GM21717 (cell line): ENCODE measurements around the gene CA10.

Experiments
- ATAC-seq: cut with Tn5 transposase; IDR thresholded peaks from one replicate; pipeline ENCODE4 v1.9.1; 2021; ENCODE audit warnings: mild to moderate bottlenecking, moderate library complexity; ENCODE audit not compliant: unreplicated experiment

CA10 gene

GRCh38 chr17:51955245-51955644, 203.3 kb downstream of the CA10 start:
- no peak for ATAC-seq

- no peak for ATAC-seq
Measured at GRCh38 chr17:51954232-51954765, 204.2 kb downstream of the CA10 start.

- ATAC-seq, result no peak
Measured at GRCh38 chr17:51951741-51952140, 206.8 kb downstream of the CA10 start.

- ATAC-seq, result no peak
Measured at GRCh38 chr17:51948128-51948527, 210.4 kb downstream of the CA10 start.

- ATAC-seq, result no peak
Measured at GRCh38 chr17:51947160-51947735, 211.3 kb downstream of the CA10 start.

GRCh38 chr17:51946311-51946710, 212.2 kb downstream of the CA10 start:
- no peak for ATAC-seq

GRCh38 chr17:51941272-51941671, 217.2 kb downstream of the CA10 start:
- ATAC-seq, result no peak

GRCh38 chr17:51937264-51937663, 221.2 kb downstream of the CA10 start:
- ATAC-seq, result no peak

- no peak for ATAC-seq
Measured at GRCh38 chr17:51935477-51935876, 223.0 kb downstream of the CA10 start.

- no peak for ATAC-seq
Measured at GRCh38 chr17:51933647-51934046, 224.9 kb downstream of the CA10 start.

- no peak for ATAC-seq
Measured at GRCh38 chr17:51926448-51926847, 232.1 kb downstream of the CA10 start.

- ATAC-seq, result no peak
Measured at GRCh38 chr17:51921500-51921899, 237.0 kb downstream of the CA10 start.

- ATAC-seq, result no peak
Measured at GRCh38 chr17:51914577-51914976, 243.9 kb downstream of the CA10 start.

- no peak for ATAC-seq
Measured at GRCh38 chr17:51913491-51914205, 244.9 kb downstream of the CA10 start.

- ATAC-seq, result no peak
Measured at GRCh38 chr17:51912939-51913338, 245.6 kb downstream of the CA10 start.

- no peak for ATAC-seq
Measured at GRCh38 chr17:51911237-51911636, 247.3 kb downstream of the CA10 start.

- no peak for ATAC-seq
Measured at GRCh38 chr17:51909971-51910370, 248.5 kb downstream of the CA10 start.

- ATAC-seq, result no peak
Measured at GRCh38 chr17:51908841-51909537, 249.5 kb downstream of the CA10 start.

GRCh38 chr17:51907041-51907440, 251.5 kb downstream of the CA10 start:
- no peak for ATAC-seq

GRCh38 chr17:51904379-51904778, 254.1 kb downstream of the CA10 start:
- no peak for ATAC-seq

- no peak for ATAC-seq
Measured at GRCh38 chr17:51901242-51901641, 257.3 kb downstream of the CA10 start.

- no peak for ATAC-seq
Measured at GRCh38 chr17:51891936-51892335, 266.6 kb downstream of the CA10 start.
